ENCODE results near the gene TMEM178B.

TMEM178B gene

DNA sequence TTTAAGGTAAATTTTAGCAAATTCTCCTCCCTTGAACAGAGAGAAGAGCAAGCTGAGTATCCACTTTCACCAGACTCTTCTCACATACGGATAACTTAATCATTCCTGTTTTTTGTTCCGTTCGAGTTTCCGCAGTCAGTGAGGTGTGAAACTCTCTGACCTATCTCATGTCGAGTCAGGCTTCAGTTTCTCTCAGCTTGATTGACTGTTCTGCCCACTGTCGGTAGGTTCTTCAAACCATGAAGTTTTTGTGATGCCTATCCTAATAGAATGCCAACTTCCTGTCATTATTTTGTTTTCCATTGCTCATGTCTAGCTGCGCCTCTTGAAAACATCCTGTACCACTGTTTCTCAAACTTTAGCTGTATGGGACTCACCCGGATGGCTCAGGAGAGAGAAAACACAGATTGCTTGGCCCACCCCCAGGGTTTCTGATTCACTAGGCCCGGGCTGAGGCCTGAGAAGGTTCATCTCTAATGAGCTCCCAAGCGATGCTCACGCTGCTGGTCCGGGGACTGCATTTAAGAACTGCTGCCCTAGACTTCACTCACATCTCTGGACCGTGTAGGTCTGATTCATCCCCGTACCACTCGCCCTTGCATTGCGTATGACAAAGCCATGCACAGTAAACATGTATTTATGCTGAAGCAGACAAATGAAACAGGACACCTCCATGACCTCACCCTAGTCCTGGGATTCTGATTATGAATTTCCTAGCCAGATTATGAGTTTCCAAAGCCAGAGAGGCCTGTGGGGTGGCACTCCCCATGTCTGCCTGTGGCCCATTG, 269.0 kb downstream of the TMEM178B start:
- TF ChIP-seq TAF1 (IDR thresholded peaks at IDR 0.05; ENCODE audit: borderline replicate concordance, insufficient read depth, low read length) (no peak), POLR2AphosphoS5 (IDR thresholded peaks at IDR 0.05; ENCODE audit: low read depth, low read length) (no peak)

DNA sequence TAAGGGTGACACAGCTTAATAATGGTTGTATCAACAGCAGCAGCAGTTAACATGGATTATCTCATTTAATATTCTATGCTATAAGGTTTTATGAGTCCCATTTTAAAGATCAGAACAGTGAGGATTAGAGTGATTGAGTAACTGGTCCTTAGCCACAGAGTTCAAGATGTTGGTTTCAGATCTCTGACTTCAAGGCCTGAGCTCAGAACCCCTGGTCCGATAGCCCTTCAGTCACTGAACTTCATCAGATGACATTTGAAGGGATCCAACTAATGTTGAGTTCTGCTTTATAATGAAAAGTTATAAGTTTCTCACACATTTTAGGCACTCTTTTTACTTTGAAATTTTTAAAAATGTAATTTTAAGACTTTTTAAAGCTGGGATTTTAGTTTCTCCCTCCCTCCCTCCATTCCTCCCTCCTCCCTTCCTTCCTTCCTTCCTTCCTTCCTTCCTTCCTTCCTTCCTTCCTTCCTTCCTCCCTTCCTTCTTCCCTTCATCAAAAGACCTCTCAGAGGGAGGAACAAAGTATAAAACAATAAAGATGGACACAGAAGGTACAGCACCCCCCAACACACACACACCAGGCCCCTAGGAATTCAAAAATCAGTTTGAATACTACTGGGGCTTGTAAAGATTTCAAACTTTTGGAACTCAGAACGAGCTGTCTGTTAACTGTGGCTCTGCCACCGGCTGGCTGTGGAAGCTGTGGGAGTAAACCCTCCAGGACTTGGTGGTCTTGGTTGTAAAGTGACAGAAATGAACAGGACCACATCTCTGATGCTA, 270.5 kb downstream of the TMEM178B start:
- TF ChIP-seq REST (IDR thresholded peaks at IDR 0.05; ENCODE audit: insufficient read depth in 1 of 2, low read depth in 2 of 2, low read length in 2 of 2) (no peak), POLR2AphosphoS5 (IDR thresholded peaks at IDR 0.05; ENCODE audit: low read depth, low read length) (no peak), FOXP2 (optimal IDR thresholded peaks at IDR 0.05; ENCODE audit: borderline replicate concordance, extremely low read depth, extremely low read length, insufficient read depth) (no peak), TAF1 (IDR thresholded peaks at IDR 0.05; ENCODE audit: borderline replicate concordance, insufficient read depth, low read length) (no peak), SIN3A (IDR thresholded peaks at IDR 0.05; ENCODE audit: borderline replicate concordance, insufficient read depth, low read length) (no peak)

DNA sequence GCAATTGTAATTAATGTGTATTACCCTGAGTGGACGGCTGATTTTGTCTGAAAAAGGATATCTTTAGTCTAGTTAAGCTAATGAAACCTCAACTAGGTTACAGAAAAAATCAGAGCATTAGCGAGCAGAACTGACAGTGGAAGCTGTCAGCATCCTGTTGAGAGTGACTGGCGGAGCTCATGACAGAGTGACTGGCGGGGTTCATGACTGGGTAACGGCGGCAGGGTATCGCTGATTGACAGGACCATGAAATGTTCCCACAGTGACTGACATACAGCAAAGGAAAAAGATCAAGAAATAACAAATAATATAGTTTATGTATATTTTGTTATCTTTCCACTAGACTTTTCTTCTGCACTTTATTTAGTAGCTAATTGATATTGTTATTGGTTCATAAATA, 274.9 kb downstream of the TMEM178B start:
- TF ChIP-seq REST (IDR thresholded peaks at IDR 0.05; ENCODE audit: insufficient read depth in 1 of 2, low read depth in 2 of 2, low read length in 2 of 2) (no peak), POLR2AphosphoS5 (IDR thresholded peaks at IDR 0.05; ENCODE audit: low read depth, low read length) (no peak), TAF1 (IDR thresholded peaks at IDR 0.05; ENCODE audit: borderline replicate concordance, insufficient read depth, low read length) (no peak), FOXP2 (optimal IDR thresholded peaks at IDR 0.05; ENCODE audit: borderline replicate concordance, extremely low read depth, extremely low read length, insufficient read depth) (no peak), SIN3A (IDR thresholded peaks at IDR 0.05; ENCODE audit: borderline replicate concordance, insufficient read depth, low read length) (no peak)

GRCh38 chr7:141349338-141349737, 275.5 kb downstream of the TMEM178B start:
- TF ChIP-seq REST (IDR thresholded peaks at IDR 0.05; ENCODE audit: insufficient read depth in 1 of 2, low read depth in 2 of 2, low read length in 2 of 2): no peak
- TF ChIP-seq POLR2AphosphoS5 (IDR thresholded peaks at IDR 0.05; ENCODE audit: low read depth, low read length): no peak
- no peak for TF ChIP-seq TAF1 (IDR thresholded peaks at IDR 0.05; ENCODE audit: borderline replicate concordance, insufficient read depth, low read length)
- TF ChIP-seq FOXP2 (optimal IDR thresholded peaks at IDR 0.05; ENCODE audit: borderline replicate concordance, extremely low read depth, extremely low read length, insufficient read depth): no peak
- no peak for TF ChIP-seq SIN3A (IDR thresholded peaks at IDR 0.05; ENCODE audit: borderline replicate concordance, insufficient read depth, low read length)

GRCh38 chr7:141349804-141350203, 275.9 kb downstream of the TMEM178B start:
- TF ChIP-seq REST (IDR thresholded peaks at IDR 0.05; ENCODE audit: insufficient read depth in 1 of 2, low read depth in 2 of 2, low read length in 2 of 2) (no peak), FOXP2 (optimal IDR thresholded peaks at IDR 0.05; ENCODE audit: borderline replicate concordance, extremely low read depth, extremely low read length, insufficient read depth) (no peak), TAF1 (IDR thresholded peaks at IDR 0.05; ENCODE audit: borderline replicate concordance, insufficient read depth, low read length) (no peak), POLR2AphosphoS5 (IDR thresholded peaks at IDR 0.05; ENCODE audit: low read depth, low read length) (no peak), SIN3A (IDR thresholded peaks at IDR 0.05; ENCODE audit: borderline replicate concordance, insufficient read depth, low read length) (no peak)

Data from PFSK-1 (cell line).